Mucosa of rectum (tissue), 2 donors: ENCODE data around the gene PSG3.
"Not testable (repeated sequence)": the region's sequence is repeated elsewhere in the genome, so short reads cannot be mapped to it uniquely, and the experiment has no call there.

Experiments used
- H3K27ac ChIP-seq, 2 donors: one replicate each; pipeline ENCODE4 v1.7.0; 2013; ENCODE audit warnings: inconsistent platforms in 2 of 2, low read depth in 2 of 2, low read length in 2 of 2
- H3K27me3 ChIP-seq, 2 donors: one replicate each; pipeline ENCODE4 v1.7.0; 2013; ENCODE audit warnings: low read length in 2 of 2; ENCODE audit not compliant: control insufficient read depth in 2 of 2, insufficient read depth in 2 of 2
- H3K36me3 ChIP-seq, 2 donors: one replicate each; pipeline ENCODE4 v1.7.0; 2013; ENCODE audit warnings: low read length in 2 of 2; ENCODE audit not compliant: control insufficient read depth in 2 of 2, insufficient read depth in 2 of 2
- H3K4me1 ChIP-seq, 2 donors: one replicate each; pipeline ENCODE4 v1.7.0; 2013; ENCODE audit warnings: low read length in 2 of 2, mild to moderate bottlenecking in 1 of 2; ENCODE audit not compliant: control insufficient read depth in 2 of 2, insufficient read depth in 2 of 2
- H3K4me3 ChIP-seq, 2 donors: one replicate each; pipeline ENCODE4 v1.7.0; 2013; ENCODE audit warnings: low read length in 2 of 2
- H3K9ac ChIP-seq, 2 donors: one replicate each; pipeline ENCODE4 v1.7.0; 2013; ENCODE audit warnings: low read length in 2 of 2, low read depth in 1 of 2, mild to moderate bottlenecking in 1 of 2
- H3K9me3 ChIP-seq, 2 donors: one replicate each; pipeline ENCODE4 v1.7.0; 2013; ENCODE audit warnings: low read length in 2 of 2; ENCODE audit not compliant: control insufficient read depth in 2 of 2
- donor health status: healthy.
- donor health status: Normal muscosa, but diverticular disease.

PSG3 gene

GRCh38 chr19:42695811-42696503 lies 44.3 kb downstream of the PSG3 start:
- Histone ChIP-seq H3K9me3 (no peaks in the 10 kb centered on the region), H3K36me3 (no peaks in the 10 kb centered on the region), H3K4me3 (no peak overlapping the region), H3K9ac (no peak overlapping the region), H3K27me3 (no peaks in the 10 kb centered on the region), H3K4me1 (no peaks in the 10 kb centered on the region), H3K27ac (no peak overlapping the region)

GRCh38 chr19:42693760-42694350 lies 46.4 kb downstream of the PSG3 start:
- Histone ChIP-seq H3K4me3 (no peak overlapping the region), H3K27ac (no peak overlapping the region), H3K27me3 (no peaks in the 10 kb centered on the region), H3K4me1 (no peaks in the 10 kb centered on the region), H3K9ac (no peak overlapping the region), H3K36me3 (no peaks in the 10 kb centered on the region), H3K9me3 (no peaks in the 10 kb centered on the region)

DNA sequence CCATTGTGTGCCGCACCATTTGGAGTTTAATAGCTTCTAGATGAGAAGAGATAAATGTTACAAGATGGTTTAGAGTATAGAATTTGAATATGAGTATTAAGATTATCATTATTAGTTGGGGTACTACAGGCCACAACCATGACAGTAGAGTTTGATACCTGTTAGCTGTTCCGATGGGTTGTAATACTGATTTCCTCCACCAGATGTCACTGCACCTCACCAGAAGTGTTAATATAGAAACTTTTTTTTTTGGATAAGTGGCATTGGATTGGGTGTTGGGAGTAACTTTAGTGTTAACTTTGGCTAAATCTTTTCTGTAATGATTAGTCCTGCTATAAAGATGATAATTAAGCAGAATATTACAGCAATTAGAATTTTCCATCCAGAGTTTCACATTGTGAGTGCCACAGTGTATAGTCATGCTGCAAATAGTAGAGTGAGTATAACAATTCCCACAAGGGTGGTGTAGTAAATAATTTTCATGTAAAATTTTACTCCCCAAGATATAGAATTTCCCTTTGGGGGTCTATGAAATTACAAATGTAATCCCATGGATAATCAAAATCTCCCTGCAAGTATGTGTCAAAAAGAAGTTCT lies 56.3 kb downstream of the PSG3 start:
- no peaks in the 10 kb centered on the region for H3K27me3 ChIP-seq
- no peak overlapping the region for H3K27ac ChIP-seq
- peaks cover 0 to 5% of the 10 kb centered on the region in 2 donors for H3K9me3 ChIP-seq
- H3K4me3 ChIP-seq = no peak overlapping the region
- H3K36me3 ChIP-seq = no peaks in the 10 kb centered on the region
- no peaks in the 10 kb centered on the region for H3K4me1 ChIP-seq
- no peak overlapping the region for H3K9ac ChIP-seq

DNA sequence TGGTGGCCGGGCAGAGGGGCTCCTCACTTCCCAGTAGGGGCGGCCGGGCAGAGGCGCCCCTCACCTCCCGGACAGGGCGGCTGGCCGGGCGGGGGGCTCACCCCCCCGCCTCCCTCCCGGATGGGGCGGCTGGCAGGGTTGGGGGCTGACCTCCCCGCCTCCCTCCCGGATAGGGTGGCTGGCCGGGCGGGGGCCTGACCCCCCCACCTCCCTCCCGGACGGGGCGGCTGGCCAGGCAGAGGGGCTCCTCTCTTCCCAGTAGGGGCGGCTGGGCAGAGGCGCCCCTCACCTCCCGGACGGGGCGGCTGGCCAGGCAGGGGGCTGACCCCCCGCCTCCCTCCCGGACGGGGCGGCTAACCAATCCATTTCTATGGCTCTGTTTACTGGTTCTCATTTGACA lies 64.0 kb downstream of the PSG3 start:
- H3K9ac ChIP-seq, H3K9me3 ChIP-seq, H3K27ac ChIP-seq, H3K4me1 ChIP-seq, H3K27me3 ChIP-seq, H3K4me3 ChIP-seq, H3K36me3 ChIP-seq: not testable (repeated sequence)

DNA sequence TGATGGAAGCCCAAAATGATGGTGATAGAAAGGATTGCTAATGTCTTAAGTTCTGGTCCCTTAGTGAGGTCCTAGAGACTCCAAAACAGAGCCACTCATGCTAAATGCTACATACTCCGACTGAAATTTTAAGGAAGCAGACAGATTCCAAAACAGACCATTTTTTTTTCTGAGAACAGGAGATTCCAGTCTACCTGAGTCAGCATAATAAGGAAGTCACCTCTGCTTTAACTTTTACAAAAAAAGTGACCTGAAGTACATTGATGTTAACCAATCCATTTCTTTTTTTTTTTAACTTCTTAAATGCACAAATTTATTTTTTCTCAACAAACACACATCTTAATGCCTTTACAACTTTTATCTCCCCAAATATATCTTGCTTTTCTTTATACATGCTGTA lies 65.7 kb downstream of the PSG3 start:
- H3K27ac ChIP-seq, H3K9ac ChIP-seq, H3K4me1 ChIP-seq, H3K36me3 ChIP-seq, H3K4me3 ChIP-seq, H3K9me3 ChIP-seq, H3K27me3 ChIP-seq: not testable (repeated sequence)
